ENCODE measurements around the gene AGBL1. TPM values are rescaled to one million over a fixed set of nuclear protein-coding genes. Genes with fewer than 3 reads are reported as not detected.

The AGBL1 gene
- total RNA-seq, 1 donor from 2014 or later: 5.5 TPM

GRCh38 chr15:86353213-86353612, 273.5 kb downstream of the AGBL1 start:
- H3K9me3 ChIP-seq (ENCODE audit: low read depth): no peaks in the 10 kb centered on the region
- no peak for TF ChIP-seq EZH2 (IDR thresholded peaks at IDR 0.05)
- TF ChIP-seq CTCF (IDR thresholded peaks at IDR 0.05): no peak
- TF ChIP-seq EZH2phosphoT487 (IDR thresholded peaks at IDR 0.05): no peak
- Mint-ChIP-seq H3K36me3 (no peaks in the 10 kb centered on the region), H3K9me3 (no peaks in the 10 kb centered on the region), H3K27me3 (ENCODE audit: insufficient read depth, low read depth) (peaks cover 2% of the 10 kb centered on the region), H3K4me1 (no peaks in the 10 kb centered on the region), H3K4me3 (no peak overlapping the region), H3K27ac (no peak overlapping the region)
- H3K27me3 ChIP-seq: no peaks in the 10 kb centered on the region
- no peak overlapping the region for H3K9ac ChIP-seq
- no peak overlapping the region for H3K4me3 ChIP-seq
- no peak for DNase-seq (ENCODE audit: low spot score)
- no peak overlapping the region for H3K4me2 ChIP-seq
- H3F3A ChIP-seq (ENCODE audit: low read depth): no peaks in the 10 kb centered on the region
- H3K27ac ChIP-seq: no peak overlapping the region
- H3K79me2 ChIP-seq (ENCODE audit: low read depth): no peaks in the 10 kb centered on the region
- H3K4me1 ChIP-seq: no peaks in the 10 kb centered on the region
- H2AFZ ChIP-seq (replicated peaks): no peak overlapping the region
- H3K36me3 ChIP-seq: no peaks in the 10 kb centered on the region
- H4K20me1 ChIP-seq (ENCODE audit: low read depth): peaks cover 6% of the 10 kb centered on the region

- Histone ChIP-seq H4K20me1 (ENCODE audit: low read depth) (peaks cover 6% of the 10 kb centered on the region), H3K27me3 (no peaks in the 10 kb centered on the region), H3F3A (ENCODE audit: low read depth) (no peaks in the 10 kb centered on the region), H3K27ac (no peak overlapping the region), H3K4me3 (no peak overlapping the region), H3K4me2 (no peak overlapping the region), H3K9ac (no peak overlapping the region), H3K9me3 (ENCODE audit: low read depth) (no peaks in the 10 kb centered on the region), H3K79me2 (ENCODE audit: low read depth) (no peaks in the 10 kb centered on the region), H3K4me1 (no peaks in the 10 kb centered on the region), H2AFZ (replicated peaks) (no peak overlapping the region), H3K36me3 (no peaks in the 10 kb centered on the region)
- no peaks in the 10 kb centered on the region for H3K36me3 Mint-ChIP-seq
- H3K27ac Mint-ChIP-seq: no peak overlapping the region
- no peak for TF ChIP-seq CTCF (IDR thresholded peaks at IDR 0.05)
- H3K9me3 Mint-ChIP-seq: peaks cover 2% of the 10 kb centered on the region
- H3K27me3 Mint-ChIP-seq (ENCODE audit: insufficient read depth, low read depth): peaks cover 2% of the 10 kb centered on the region
- no peak overlapping the region for H3K4me3 Mint-ChIP-seq
- DNase-seq (ENCODE audit: low spot score): no peak
- no peaks in the 10 kb centered on the region for H3K4me1 Mint-ChIP-seq
Measured at GRCh38 chr15:86355361-86355760, 275.7 kb downstream of the AGBL1 start.

GRCh38 chr15:86355801-86356200, 276.1 kb downstream of the AGBL1 start:
- H3K4me3 Mint-ChIP-seq: no peak overlapping the region
- Histone ChIP-seq H3K9ac (no peak overlapping the region), H4K20me1 (ENCODE audit: low read depth) (peaks cover 6% of the 10 kb centered on the region), H3K4me1 (no peaks in the 10 kb centered on the region), H3K9me3 (ENCODE audit: low read depth) (no peaks in the 10 kb centered on the region), H3K27ac (no peak overlapping the region), H3K27me3 (no peaks in the 10 kb centered on the region), H3K4me2 (no peak overlapping the region), H2AFZ (replicated peaks) (no peak overlapping the region), H3K36me3 (no peaks in the 10 kb centered on the region), H3K79me2 (ENCODE audit: low read depth) (no peaks in the 10 kb centered on the region), H3F3A (ENCODE audit: low read depth) (no peaks in the 10 kb centered on the region), H3K4me3 (no peak overlapping the region)
- TF ChIP-seq EZH2phosphoT487 (IDR thresholded peaks at IDR 0.05) (no peak), EZH2 (IDR thresholded peaks at IDR 0.05) (no peak), CTCF (IDR thresholded peaks at IDR 0.05) (no peak)
- DNase-seq (ENCODE audit: low spot score): peak; percentile 34
- H3K27me3 Mint-ChIP-seq (ENCODE audit: insufficient read depth, low read depth): peaks cover 2% of the 10 kb centered on the region
- H3K4me1 Mint-ChIP-seq: no peaks in the 10 kb centered on the region
- H3K27ac Mint-ChIP-seq: no peak overlapping the region
- H3K36me3 Mint-ChIP-seq: no peaks in the 10 kb centered on the region
- peaks cover 2% of the 10 kb centered on the region for H3K9me3 Mint-ChIP-seq

- Histone ChIP-seq H3F3A (ENCODE audit: low read depth) (no peaks in the 10 kb centered on the region), H3K36me3 (peaks cover 5% of the 10 kb centered on the region), H3K4me3 (no peak overlapping the region), H3K27me3 (no peaks in the 10 kb centered on the region), H2AFZ (replicated peaks) (no peak overlapping the region), H3K4me2 (no peak overlapping the region), H4K20me1 (ENCODE audit: low read depth) (no peaks in the 10 kb centered on the region), H3K79me2 (ENCODE audit: low read depth) (no peaks in the 10 kb centered on the region), H3K9me3 (ENCODE audit: low read depth) (no peaks in the 10 kb centered on the region), H3K4me1 (no peaks in the 10 kb centered on the region), H3K9ac (no peak overlapping the region), H3K27ac (no peak overlapping the region)
- TF ChIP-seq CTCF (IDR thresholded peaks at IDR 0.05): no peak
- TF ChIP-seq EZH2 (IDR thresholded peaks at IDR 0.05): no peak
- TF ChIP-seq EZH2phosphoT487 (IDR thresholded peaks at IDR 0.05): no peak
- no peak for DNase-seq (ENCODE audit: low spot score)
- H3K4me1 Mint-ChIP-seq: no peaks in the 10 kb centered on the region
- H3K27me3 Mint-ChIP-seq (ENCODE audit: insufficient read depth, low read depth): no peaks in the 10 kb centered on the region
- peaks cover 8% of the 10 kb centered on the region for H3K9me3 Mint-ChIP-seq
- no peaks in the 10 kb centered on the region for H3K36me3 Mint-ChIP-seq
- H3K4me3 Mint-ChIP-seq: no peak overlapping the region
- H3K27ac Mint-ChIP-seq: no peak overlapping the region
Measured at GRCh38 chr15:86362555-86362954, 282.9 kb downstream of the AGBL1 start.

Measured in neural progenitor cell (in vitro differentiated cells).